HG02763 (cell line): ENCODE results near the gene CTSS.
A peak's percentile ranks its signal among the peaks of the same experiment; 100 is the strongest.

Experiments used
- ATAC-seq: cut with Tn5 transposase; IDR thresholded peaks from one replicate; pipeline ENCODE4 v1.9.1; 2021; ENCODE audit warnings: mild to moderate bottlenecking, moderate library complexity; ENCODE audit not compliant: unreplicated experiment

Gene CTSS

DNA sequence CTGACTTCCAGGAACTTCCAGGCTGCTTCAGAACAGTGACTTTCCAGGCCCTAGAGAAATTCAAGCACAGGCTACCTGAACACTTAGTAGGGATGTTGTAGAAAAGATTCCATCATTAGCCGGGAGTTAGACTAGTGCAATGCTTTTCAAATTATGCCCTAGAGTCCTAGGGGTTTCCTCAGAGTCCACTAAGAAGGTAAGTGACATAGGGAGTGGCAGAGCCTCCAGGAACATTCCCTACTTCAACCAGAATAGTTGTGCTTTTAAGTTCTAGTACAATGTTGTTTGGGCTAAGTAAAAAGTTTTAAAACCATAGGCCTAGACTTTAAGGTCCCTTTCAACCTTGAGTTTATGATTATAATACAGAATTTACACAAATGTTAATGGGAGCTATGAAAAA is 59.5 kb downstream of the CTSS start:
- ATAC-seq, result no peak

GRCh38 chr1:150703427-150703826 is 62.2 kb downstream of the CTSS start:
- no peak for ATAC-seq

- ATAC-seq, result peak; percentile 99
These were observed 68.3 kb downstream of the CTSS start, which contains the start of gene GOLPH3L for GRCh38 chr1:150696995-150697927. GOLPH3L (minus strand) TSS chr1:150697154; CDS start chr1:150694838, 2,316 bp downstream.

GRCh38 chr1:150696590-150696989 is 69.0 kb downstream of the CTSS start:
- ATAC-seq, result no peak

- ATAC-seq, result no peak
These were observed 69.4 kb downstream of the CTSS start for GRCh38 chr1:150696162-150696561.

- no peak for ATAC-seq
These were observed 70.0 kb downstream of the CTSS start for GRCh38 chr1:150695561-150695960.

GRCh38 chr1:150692720-150693119 is 72.9 kb downstream of the CTSS start:
- ATAC-seq, result no peak

GRCh38 chr1:150688763-150689162 is 76.8 kb downstream of the CTSS start:
- ATAC-seq, result no peak

GRCh38 chr1:150686275-150686674 is 79.3 kb downstream of the CTSS start:
- no peak for ATAC-seq

- no peak for ATAC-seq
These were observed 81.7 kb downstream of the CTSS start for GRCh38 chr1:150683914-150684313.
